GM23338 (cell line): ENCODE measurements around the gene ZNF354C.

Experiments
- CREB1 ChIP-seq: fragments of 250-450 bp; sonication (Bioruptor Pico); IDR thresholded peaks from 2 replicates; pipeline ENCODE4 v1.5.0; 2020; ENCODE audit warnings: low read depth, mild to moderate bottlenecking, moderate library complexity
- CTCF ChIP-seq, 2 experiments: fragments of 200-600 bp in 1 of 2; sonication (generic) in 1 of 2; conservative IDR thresholded peaks; 2 replicates each; pipeline versions ENCODE4 v1.5.1 to v1.6.1; 2016 to 2017; ENCODE audit warnings: antibody characterized with exemption in 2 of 2, low read depth in 2 of 2, mild to moderate bottlenecking in 2 of 2, moderate library complexity in 1 of 2
- ETS1 ChIP-seq: IDR thresholded peaks from 2 replicates; pipeline ENCODE4 v1.6.1; 2016; ENCODE audit warnings: antibody characterized with exemption
- EZH2 ChIP-seq: fragments of 200-600 bp; sonication (generic); IDR thresholded peaks from one replicate; pipeline ENCODE4 v1.8.0; 2017; ENCODE audit warnings: antibody characterized with exemption, mild to moderate bottlenecking, low read depth; ENCODE audit not compliant: unreplicated experiment
- EZH2phosphoT487 ChIP-seq: fragments of 200-600 bp; sonication (generic); IDR thresholded peaks from one replicate; pipeline ENCODE4 v1.8.1; 2018; ENCODE audit warnings: antibody characterized with exemption; ENCODE audit not compliant: unreplicated experiment
- JUNB ChIP-seq: IDR thresholded peaks from one replicate; pipeline ENCODE4 v1.6.1; 2016; ENCODE audit warnings: antibody characterized with exemption; ENCODE audit not compliant: unreplicated experiment
- NANOG ChIP-seq: IDR thresholded peaks from 2 replicates; pipeline ENCODE4 v1.6.1; 2016; ENCODE audit warnings: antibody characterized with exemption, borderline replicate concordance
- POLR2AphosphoS5 ChIP-seq: IDR thresholded peaks from 2 replicates; pipeline ENCODE4 v1.6.1; 2016; ENCODE audit warnings: antibody characterized with exemption, low read depth
- REST ChIP-seq: IDR thresholded peaks from one replicate; pipeline ENCODE4 v1.6.1; 2018; ENCODE audit warnings: antibody characterized with exemption; ENCODE audit not compliant: unreplicated experiment
- STAT1 ChIP-seq: IDR thresholded peaks from one replicate; pipeline ENCODE4 v1.6.1; 2016; ENCODE audit warnings: antibody characterized with exemption; ENCODE audit not compliant: unreplicated experiment
- ZNF114 ChIP-seq: fragments of 250-450 bp; sonication (Bioruptor Pico); IDR thresholded peaks from 2 replicates; pipeline ENCODE4 v1.5.0; 2020; ENCODE audit warnings: mild to moderate bottlenecking, moderate library complexity
- ZNF331 ChIP-seq: fragments of 250-450 bp; sonication (Bioruptor Pico); IDR thresholded peaks from 2 replicates; pipeline ENCODE4 v1.5.0; 2020; ENCODE audit warnings: low read depth, mild to moderate bottlenecking, moderate library complexity
- ZNF462 ChIP-seq: fragments of 250-450 bp; sonication (Bioruptor Pico); IDR thresholded peaks from 2 replicates; pipeline ENCODE4 v1.5.0; 2020; ENCODE audit warnings: mild to moderate bottlenecking, moderate library complexity

GRCh38 chr5:179114756-179115155 is 54.6 kb downstream of the ZNF354C start:
- TF ChIP-seq NANOG (no peak), CTCF (conservative IDR thresholded peaks at IDR 0.05; ENCODE audit: low read depth in 2 of 2) (no peak), POLR2AphosphoS5 (no peak), REST (no peak), EZH2 (no peak), JUNB (no peak), EZH2phosphoT487 (no peak), CREB1 (CRISPR knock-in tag) (no peak), ZNF114 (CRISPR knock-in tag) (no peak), STAT1 (no peak), ZNF331 (CRISPR knock-in tag) (no peak), ZNF462 (CRISPR knock-in tag) (no peak), ETS1 (no peak)
